ENCODE measurements around the gene FCGR3A.

The FCGR3A gene

DNA sequence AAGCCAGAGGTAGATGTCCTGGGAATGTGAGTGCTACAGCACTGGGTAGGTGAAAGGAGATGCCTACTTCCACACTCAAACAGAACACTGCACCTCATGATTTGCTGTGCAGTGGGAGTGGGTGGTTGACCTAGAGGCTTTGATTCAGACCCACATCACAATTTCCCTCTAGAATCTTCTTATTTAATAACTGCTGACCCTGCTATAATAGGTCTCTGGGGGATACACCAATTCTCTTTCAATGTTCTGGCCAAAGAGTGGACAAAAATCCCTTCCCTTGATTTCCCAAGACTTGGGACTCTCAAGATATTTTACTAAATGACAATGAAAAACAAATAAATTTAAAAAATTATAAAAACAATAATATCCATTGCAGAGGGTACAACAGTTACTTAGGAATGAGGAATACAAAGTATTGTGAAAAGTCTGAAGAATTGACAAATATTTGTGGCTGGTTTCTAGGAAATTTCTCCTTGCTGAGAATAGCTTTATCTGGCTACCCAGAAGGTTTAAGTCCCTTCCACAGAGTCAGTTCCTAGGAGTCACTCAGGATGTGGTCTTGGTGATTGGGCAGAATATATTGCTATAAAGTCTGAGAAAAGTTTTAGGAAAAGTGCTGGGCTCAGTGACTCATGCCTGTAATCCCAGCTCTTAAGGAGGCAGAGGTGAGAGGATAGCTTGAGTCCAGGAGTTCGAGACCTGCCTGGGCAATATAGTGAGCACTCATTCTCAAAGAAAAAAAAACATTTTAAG, 46.8 kb downstream of the FCGR3A start:
- no peak for DNase-seq (ENCODE audit: low read depth in 2 of 2)

DNA sequence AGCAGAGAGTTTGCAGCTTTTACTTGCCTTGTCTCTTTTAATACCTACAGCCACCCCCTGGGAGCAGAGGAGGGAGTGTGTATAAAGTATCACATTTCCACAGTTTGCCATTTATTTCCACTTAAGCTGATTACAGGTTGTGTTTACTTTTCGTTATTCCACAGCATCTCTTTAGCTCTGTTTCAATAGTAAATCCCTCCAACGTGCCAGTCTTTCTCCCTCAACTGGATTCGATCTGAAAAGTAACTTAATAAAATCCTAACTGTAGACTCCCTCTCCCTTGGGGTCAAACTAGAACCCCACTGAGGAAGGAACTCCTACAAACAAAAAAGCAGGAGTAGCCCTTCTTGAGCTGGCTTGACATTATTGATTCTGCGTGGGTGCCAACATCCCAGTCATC, 47.4 kb downstream of the FCGR3A start:
- no peak for DNase-seq (ENCODE audit: low read depth in 2 of 2)

DNA sequence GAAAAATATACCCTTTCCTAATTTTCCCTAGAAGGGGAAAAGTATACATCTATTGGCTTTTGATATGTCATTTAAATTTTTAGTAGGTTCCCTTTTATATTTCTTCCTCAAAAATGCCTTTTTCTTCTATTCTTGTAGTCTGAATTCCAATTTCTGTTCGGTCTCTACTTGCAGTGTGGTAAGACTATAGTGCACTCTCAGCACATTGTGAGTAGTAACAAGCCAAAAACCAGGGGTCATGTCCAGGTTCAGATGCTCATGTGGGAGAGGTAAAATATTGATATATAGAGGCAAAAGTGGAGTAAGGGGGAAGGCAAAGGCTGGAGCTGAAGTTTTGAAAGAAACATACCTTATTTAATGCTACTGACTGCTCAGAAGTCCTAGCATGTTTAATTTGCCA, 48.4 kb downstream of the FCGR3A start:
- no peak for DNase-seq (ENCODE audit: low read depth in 2 of 2)

DNA sequence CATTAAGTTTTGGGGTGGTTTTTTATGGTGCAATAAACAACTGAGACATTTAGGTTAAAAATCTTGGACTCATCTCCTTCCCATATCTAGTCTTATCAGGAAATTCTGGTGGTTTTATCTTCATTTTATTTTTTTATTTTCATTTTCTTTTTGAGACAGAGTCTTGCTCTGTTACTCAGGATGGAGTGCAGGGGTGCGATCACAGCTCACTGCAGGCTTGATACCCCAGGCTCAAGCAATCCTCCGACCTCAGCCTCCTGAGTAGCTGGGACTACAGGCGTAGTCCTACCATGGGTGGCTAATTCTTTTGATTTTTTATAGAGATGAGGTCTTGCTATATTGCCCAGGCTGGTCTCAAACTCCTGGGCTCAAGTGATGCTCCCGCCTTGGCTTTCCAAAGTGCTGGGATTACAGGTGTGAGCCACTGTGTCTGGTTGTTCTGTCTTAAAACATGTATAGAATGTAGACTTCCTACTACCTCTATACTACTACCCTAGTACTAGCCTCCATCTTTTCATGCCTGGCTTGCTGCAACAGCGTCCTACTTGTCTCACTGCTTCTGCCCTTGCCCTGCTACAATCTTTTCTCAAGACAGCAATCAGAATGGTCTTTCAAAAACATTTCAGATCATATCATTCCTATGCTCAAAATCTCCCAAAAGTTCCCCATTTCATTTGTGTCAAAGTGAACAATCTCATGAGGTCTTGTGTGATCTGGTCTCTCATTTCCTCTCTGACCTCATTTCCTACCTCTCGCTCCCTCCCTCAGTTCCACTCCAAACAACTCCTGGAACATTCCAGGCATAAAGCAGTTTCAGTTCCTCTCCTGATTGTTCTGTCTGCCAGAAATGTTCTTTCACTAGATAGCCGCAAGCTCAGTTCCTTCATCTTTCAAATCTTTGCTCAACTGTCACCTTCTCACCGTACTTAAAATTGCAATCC, 50.2 kb downstream of the FCGR3A start:
- no peak for DNase-seq (ENCODE audit: low read depth in 2 of 2)

DNA sequence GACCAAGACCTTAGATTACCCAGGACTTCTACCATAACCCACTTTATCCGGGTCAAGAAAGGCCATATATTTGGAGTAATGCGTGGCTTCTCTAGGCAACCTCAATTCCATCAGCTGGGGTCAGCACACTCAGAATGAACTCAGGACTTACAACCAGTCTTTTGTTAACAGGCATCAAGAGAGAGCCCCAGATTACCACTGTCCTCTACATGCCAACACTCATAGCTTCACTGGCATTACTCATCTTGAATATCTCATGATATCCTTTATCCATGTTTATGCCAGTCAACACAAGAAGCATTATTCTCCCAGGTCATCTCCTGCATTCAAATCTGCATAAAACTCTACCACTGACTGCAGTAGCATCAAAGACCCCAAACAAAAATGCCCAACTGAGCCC, 51.0 kb downstream of the FCGR3A start:
- no peak for DNase-seq (ENCODE audit: low read depth in 2 of 2)

DNA sequence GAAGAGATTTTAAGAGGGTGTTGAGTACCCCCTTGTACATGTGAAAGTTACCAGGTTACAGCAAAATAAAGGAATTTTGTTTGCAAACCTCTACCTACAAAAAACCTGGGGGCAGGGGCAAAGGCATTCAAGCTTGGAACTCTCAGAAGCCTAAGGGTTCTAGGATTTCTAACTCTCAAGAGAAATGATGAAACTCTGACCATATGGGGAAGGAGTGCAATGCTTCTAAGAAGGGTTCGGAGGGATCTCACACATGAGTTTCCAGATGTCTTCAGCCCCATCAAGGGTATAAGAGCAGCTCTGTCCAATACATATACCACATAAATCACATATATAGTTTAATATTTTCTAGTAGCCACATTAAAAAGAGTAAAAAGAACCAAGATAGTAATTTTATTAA, 51.7 kb downstream of the FCGR3A start:
- DNase-seq (ENCODE audit: low read depth in 2 of 2), result no peak

DNA sequence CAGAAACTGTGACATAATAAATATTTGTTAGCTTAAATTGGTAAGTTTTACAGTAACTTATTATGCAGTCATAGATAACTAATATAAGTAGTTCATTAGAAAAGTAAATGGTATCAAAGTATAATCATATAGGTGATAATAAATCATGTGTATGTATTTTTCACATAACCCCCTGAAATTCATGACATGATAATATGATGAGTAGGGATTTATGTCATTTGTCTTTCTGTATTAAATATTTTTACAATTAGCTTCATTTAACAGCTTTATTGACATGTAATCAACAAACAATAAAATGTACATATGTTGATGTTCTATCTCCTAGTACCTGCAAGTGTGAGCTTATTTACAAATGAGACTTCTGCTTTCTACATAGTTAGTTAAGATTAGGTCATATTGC, 54.1 kb downstream of the FCGR3A start:
- no peak for DNase-seq (ENCODE audit: low read depth in 2 of 2)

DNA sequence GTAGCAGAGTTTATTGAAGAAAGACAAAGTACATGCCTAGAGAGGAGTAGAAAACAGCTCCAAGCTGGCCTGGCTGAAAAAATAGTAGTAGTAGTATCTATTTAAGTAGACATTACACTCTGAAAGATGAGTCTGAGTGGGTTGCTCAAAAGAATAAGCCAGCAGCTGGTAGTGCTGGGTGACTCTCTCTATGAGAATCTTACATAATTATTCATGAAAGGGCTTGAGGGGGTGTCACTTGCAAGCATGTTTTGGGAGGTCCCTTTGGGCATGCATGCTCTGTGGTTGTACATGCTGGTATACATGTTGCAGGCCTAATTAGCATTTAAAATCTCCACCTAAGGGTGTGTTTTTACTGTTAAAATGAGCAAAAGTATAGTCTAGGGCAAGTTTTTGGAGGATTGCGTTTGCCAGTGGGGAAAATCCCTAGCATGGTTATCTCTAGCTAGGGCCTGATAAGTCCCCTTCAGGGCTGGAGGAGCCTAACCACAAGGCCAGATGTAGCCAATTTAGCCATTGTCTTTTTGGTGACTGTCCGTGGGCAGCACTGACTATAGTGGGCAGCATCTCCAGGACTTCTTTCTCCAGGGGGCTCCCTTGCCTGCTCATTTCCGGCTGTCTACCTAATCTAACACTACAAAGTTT, 55.4 kb downstream of the FCGR3A start:
- DNase-seq (ENCODE audit: low read depth in 2 of 2), result no peak

DNA sequence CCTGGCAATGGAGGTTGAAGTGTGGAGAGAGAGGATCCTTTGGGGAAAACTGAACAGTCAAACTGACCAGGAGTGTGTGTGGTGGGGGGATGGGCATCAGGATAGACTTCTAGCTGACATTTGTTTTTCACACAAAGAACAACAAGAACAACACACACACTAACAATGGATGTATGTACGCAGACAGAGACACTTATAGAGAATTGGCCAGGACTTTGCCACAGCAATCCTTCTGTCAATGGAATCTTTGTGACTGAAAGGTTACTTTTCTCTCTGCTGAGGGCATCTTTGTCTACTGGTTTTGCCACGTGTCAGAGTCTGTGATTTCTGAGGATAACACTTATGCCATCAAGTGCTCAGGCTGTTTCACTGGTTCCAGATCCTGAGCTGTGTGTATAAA, 56.8 kb downstream of the FCGR3A start:
- no peak for DNase-seq (ENCODE audit: low read depth in 2 of 2)
